PC-9 (cell line): ENCODE measurements around the gene TPD52L1. TPM values are rescaled to one million over a fixed set of nuclear protein-coding genes. Genes with fewer than 3 reads are reported as not detected.

Source experiments
- BruUV-seq: library from RNA; stranded (reverse); fragments of 400-500 nt; replicated peaks from 2 replicates; lab custom pipeline; 2021; lab: Mats Ljungman, UMichigan
- CTCF ChIA-PET: fragments of 300-600 bp; sonication (Branson Sonifier 250); formaldehyde crosslinking; loops from one replicate; lab custom pipeline; 2022; ENCODE audit warnings: antibody characterized with exemption; lab: Charles Lee
- POLR2A ChIA-PET: fragments of 300-600 bp; sonication (Branson Sonifier 250); formaldehyde crosslinking; loops from one replicate; lab custom pipeline; 2022; ENCODE audit warnings: antibody characterized with exemption; ENCODE audit not compliant: unreplicated experiment; lab: Charles Lee
- DNase-seq, 2 experiments: peaks; one replicate each; pipeline versions ENCODE4 v3.0.0 to v3.0.0-alpha.2; 2015 to 2022; ENCODE audit warnings: mixed read lengths in 1 of 2
- H2AFZ ChIP-seq: fragments of 200-600 bp; sonication (generic); 2 replicates; pipeline ENCODE4 v1.8.1; 2017; ENCODE audit warnings: antibody characterized with exemption
- H3F3A ChIP-seq: fragments of 200-600 bp; sonication (generic); 2 replicates; pipeline ENCODE4 v1.8.1; 2017; ENCODE audit warnings: antibody characterized with exemption, mild to moderate bottlenecking, low read depth; ENCODE audit not compliant: insufficient read depth
- H3K27ac ChIP-seq: fragments of 200-600 bp; sonication (generic); 2 replicates; pipeline ENCODE4 v1.6.1; 2016; ENCODE audit warnings: mixed run types
- H3K27me3 ChIP-seq: fragments of 200-600 bp; sonication (generic); 2 replicates; pipeline ENCODE4 v1.6.1; 2016; ENCODE audit warnings: low read depth, mixed run types; ENCODE audit not compliant: insufficient read depth
- H3K36me3 ChIP-seq: fragments of 200-600 bp; sonication (generic); 2 replicates; pipeline ENCODE4 v1.6.1; 2016; ENCODE audit warnings: low read depth, mixed run types
- H3K4me1 ChIP-seq: fragments of 200-600 bp; sonication (generic); replicated peaks from 2 replicates; pipeline ENCODE4 v1.6.1; 2016; ENCODE audit warnings: mixed run types; ENCODE audit not compliant: insufficient read depth
- H3K4me2 ChIP-seq: fragments of 200-600 bp; sonication (generic); 2 replicates; pipeline ENCODE4 v1.6.1; 2017; ENCODE audit warnings: mixed run types
- H3K4me3 ChIP-seq: fragments of 200-600 bp; sonication (generic); 2 replicates; pipeline ENCODE4 v1.6.1; 2016; ENCODE audit warnings: mixed run types
- H3K79me2 ChIP-seq: fragments of 200-600 bp; sonication (generic); 2 replicates; pipeline ENCODE4 v1.6.1; 2017; ENCODE audit warnings: low read depth, mixed run types
- H3K9me2 ChIP-seq: fragments of 200-600 bp; sonication (generic); 2 replicates; pipeline ENCODE4 v1.8.1; 2017; ENCODE audit warnings: mild to moderate bottlenecking; ENCODE audit not compliant: insufficient read depth
- H3K9me3 ChIP-seq: fragments of 200-600 bp; sonication (generic); 2 replicates; pipeline ENCODE4 v1.8.1; 2016; ENCODE audit warnings: low read depth; ENCODE audit not compliant: insufficient read depth
- H4K20me1 ChIP-seq: fragments of 200-600 bp; sonication (generic); 2 replicates; pipeline ENCODE4 v1.8.1; 2017; ENCODE audit not compliant: insufficient read depth
- EZH2 ChIP-seq: fragments of 200-600 bp; sonication (generic); IDR thresholded peaks from 2 replicates; pipeline ENCODE4 v1.8.0; 2017; ENCODE audit warnings: antibody characterized with exemption, low read depth
- intact Hi-C: fragments of 100-400 bp; cut with micrococcal nuclease; formaldehyde crosslinking; loops from one replicate; pipeline ENCODE4 v1.10.0; 2022; ENCODE audit not compliant: unreplicated experiment
- total RNA-seq: library from RNA; stranded (reverse); gene quantifications from 2 replicates; pipeline ENCODE4 v1.2.3, GENCODE V29; 2021
- TF ChIP-seq, protein P1 (sequence below): fragments of 200-600 bp; sonication (generic); conservative IDR thresholded peaks from 2 replicates; pipeline ENCODE4 v1.6.1; 2017; ENCODE audit warnings: mixed run types, antibody characterized with exemption, mild to moderate bottlenecking, moderate library complexity

The TPD52L1 gene
- total RNA-seq, 1 experiment from 2014 or later = 203 TPM

DNA sequence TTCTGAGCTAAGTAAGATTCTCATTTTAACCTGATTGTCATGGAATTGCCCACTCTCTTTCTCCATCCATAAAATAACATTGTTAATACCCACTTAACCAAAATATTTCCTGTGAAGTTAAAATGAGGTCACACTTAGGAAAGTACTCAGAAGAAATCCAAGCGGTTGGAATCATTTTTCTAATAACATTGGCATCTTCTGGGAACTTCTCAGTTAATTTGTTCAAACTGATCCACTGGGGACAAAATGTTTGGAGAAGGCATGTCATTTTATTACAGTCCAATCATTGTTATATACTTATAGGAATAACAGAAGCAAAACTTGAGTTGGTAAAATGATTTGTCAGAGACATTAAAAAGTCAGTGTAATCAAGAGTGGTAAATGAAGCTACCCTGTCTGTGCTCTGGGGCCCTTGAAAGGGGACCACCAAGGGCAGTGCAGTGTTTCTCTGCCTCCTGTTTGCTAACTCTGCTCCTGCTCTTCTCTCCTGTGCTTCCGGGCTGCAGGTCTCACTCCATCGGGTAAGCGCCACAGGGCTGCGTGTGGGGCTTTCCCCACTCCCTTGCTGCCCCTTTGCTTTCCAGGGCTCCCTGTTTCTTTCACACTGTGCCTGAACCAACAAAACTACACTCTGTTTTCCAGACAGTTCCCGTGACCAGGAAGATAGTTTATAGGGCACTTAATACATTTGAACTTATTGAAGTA lies 98.1 kb downstream of the TPD52L1 start:
- peaks cover 35% of the 10 kb centered on the region for H3K36me3 ChIP-seq
- H3K27me3 ChIP-seq = no peaks in the 10 kb centered on the region
- no peak overlapping the region for H3K27ac ChIP-seq
- H3K9me2 ChIP-seq = no peaks in the 10 kb centered on the region
- POLR2A ChIA-PET = interaction anchor here (0.6 kb wide), 1 partner anchor 13 kb away, joined by 8 read pairs; no protein-coding TSS in a partner anchor
- no peaks in the 10 kb centered on the region for H3K79me2 ChIP-seq
- H3F3A ChIP-seq = no peaks in the 10 kb centered on the region; the same call in 1 of the 2 replicates
- no peaks in the 10 kb centered on the region for H3K9me3 ChIP-seq
- CTCF ChIA-PET = interaction anchor here (0.6 kb wide), 1 partner anchor 263 kb away, joined by 5 read pairs; no protein-coding TSS in a partner anchor
- no peak overlapping the region for H2AFZ ChIP-seq
- DNase-seq = no peak
- no peak overlapping the region for H3K4me2 ChIP-seq
- TF ChIP-seq, protein P1, sequence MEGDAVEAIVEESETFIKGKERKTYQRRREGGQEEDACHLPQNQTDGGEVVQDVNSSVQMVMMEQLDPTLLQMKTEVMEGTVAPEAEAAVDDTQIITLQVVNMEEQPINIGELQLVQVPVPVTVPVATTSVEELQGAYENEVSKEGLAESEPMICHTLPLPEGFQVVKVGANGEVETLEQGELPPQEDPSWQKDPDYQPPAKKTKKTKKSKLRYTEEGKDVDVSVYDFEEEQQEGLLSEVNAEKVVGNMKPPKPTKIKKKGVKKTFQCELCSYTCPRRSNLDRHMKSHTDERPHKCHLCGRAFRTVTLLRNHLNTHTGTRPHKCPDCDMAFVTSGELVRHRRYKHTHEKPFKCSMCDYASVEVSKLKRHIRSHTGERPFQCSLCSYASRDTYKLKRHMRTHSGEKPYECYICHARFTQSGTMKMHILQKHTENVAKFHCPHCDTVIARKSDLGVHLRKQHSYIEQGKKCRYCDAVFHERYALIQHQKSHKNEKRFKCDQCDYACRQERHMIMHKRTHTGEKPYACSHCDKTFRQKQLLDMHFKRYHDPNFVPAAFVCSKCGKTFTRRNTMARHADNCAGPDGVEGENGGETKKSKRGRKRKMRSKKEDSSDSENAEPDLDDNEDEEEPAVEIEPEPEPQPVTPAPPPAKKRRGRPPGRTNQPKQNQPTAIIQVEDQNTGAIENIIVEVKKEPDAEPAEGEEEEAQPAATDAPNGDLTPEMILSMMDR = no peak
- no peak for TF ChIP-seq EZH2
- BruUV-seq = no TSS peak
- intact Hi-C loops = no loop called here
- no peaks in the 10 kb centered on the region for H4K20me1 ChIP-seq
- H3K4me3 ChIP-seq = no peak overlapping the region
- peaks cover 4% of the 10 kb centered on the region for H3K4me1 ChIP-seq

DNA sequence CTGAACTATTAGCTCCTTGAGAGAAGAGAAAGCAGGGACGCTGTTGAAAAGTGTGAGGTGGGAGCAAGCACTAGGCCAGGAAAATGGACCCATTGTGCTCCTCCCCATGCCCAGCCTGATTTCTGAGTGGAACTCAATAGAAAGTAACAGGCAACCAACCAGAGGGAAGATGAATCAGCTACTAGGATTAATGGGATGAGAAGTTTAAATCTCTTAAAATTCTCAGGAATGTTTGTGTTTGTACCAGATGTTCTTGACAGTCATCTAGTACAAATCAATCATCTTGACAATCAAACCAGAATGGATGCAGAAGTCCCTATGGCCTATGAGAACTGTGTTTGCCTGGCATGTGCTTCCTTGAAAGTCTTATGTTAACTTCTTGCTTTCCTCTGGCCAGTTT lies 99.3 kb downstream of the TPD52L1 start:
- no peaks in the 10 kb centered on the region for H4K20me1 ChIP-seq
- H3K36me3 ChIP-seq = peaks cover 34% of the 10 kb centered on the region
- no peaks in the 10 kb centered on the region for H3K9me3 ChIP-seq
- H3K79me2 ChIP-seq = no peaks in the 10 kb centered on the region
- H3K27me3 ChIP-seq = no peaks in the 10 kb centered on the region
- H3K4me1 ChIP-seq = no peaks in the 10 kb centered on the region
- no peak overlapping the region for H3K27ac ChIP-seq
- no peaks in the 10 kb centered on the region; the same call in 1 of the 2 replicates for H3F3A ChIP-seq
- BruUV-seq = no TSS peak
- no peak overlapping the region for H3K4me2 ChIP-seq
- H3K9me2 ChIP-seq = no peaks in the 10 kb centered on the region
- H2AFZ ChIP-seq = no peak overlapping the region
- TF ChIP-seq, protein P1 = no peak
- TF ChIP-seq EZH2 = no peak
- H3K4me3 ChIP-seq = no peak overlapping the region
- CTCF ChIA-PET = interaction anchor here (0.5 kb wide), 1 partner anchor 75 kb away, joined by 3 read pairs; no protein-coding TSS in a partner anchor
- POLR2A ChIA-PET = no interaction called here
- no peak for DNase-seq
- intact Hi-C loops = no loop called here

DNA sequence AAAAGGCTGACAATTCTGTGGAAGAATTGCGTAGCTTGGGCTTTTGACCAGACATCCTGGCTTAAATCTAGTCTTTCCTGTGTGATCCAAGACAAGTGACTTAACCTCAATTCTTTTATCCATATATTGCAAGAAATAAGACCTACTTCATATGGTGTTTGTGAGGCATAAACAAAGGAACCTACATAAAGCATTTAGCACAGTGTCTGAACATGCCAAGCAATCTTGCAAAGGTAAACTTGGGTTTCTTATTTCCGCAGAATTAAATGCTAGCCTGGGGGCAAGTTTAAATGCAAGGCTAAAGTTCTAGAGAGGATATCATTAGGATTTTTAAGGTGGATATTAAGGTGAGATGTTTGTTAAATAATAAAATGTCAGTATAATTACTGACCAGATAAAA lies 100.3 kb downstream of the TPD52L1 start:
- TF ChIP-seq, protein P1 = no peak
- TF ChIP-seq EZH2 = no peak
- no peak overlapping the region for H2AFZ ChIP-seq
- H4K20me1 ChIP-seq = no peaks in the 10 kb centered on the region
- no peak overlapping the region for H3K4me3 ChIP-seq
- H3K4me1 ChIP-seq = no peaks in the 10 kb centered on the region
- no peak overlapping the region for H3K27ac ChIP-seq
- DNase-seq = no peak
- no peaks in the 10 kb centered on the region for H3K79me2 ChIP-seq
- intact Hi-C loops = no loop called here
- H3K9me2 ChIP-seq = no peaks in the 10 kb centered on the region
- peaks cover 24% of the 10 kb centered on the region; the same call in 1 of the 2 replicates for H3K36me3 ChIP-seq
- no TSS peak for BruUV-seq
- H3K9me3 ChIP-seq = no peaks in the 10 kb centered on the region
- POLR2A ChIA-PET = interaction anchor here (0.6 to 0.7 kb wide), 2 partner anchors 14 to 188 kb away, joined by 4 to 6 read pairs; no protein-coding TSS in a partner anchor
- H3K27me3 ChIP-seq = no peaks in the 10 kb centered on the region
- no peak overlapping the region for H3K4me2 ChIP-seq
- CTCF ChIA-PET = no interaction called here
- H3F3A ChIP-seq = no peaks in the 10 kb centered on the region; the same call in 1 of the 2 replicates
